HG03442 (cell line): ENCODE measurements around the gene PARG.
"Not testable (repeated sequence)": the region's sequence is repeated elsewhere in the genome, so short reads cannot be mapped to it uniquely, and the experiment has no call there.

Source experiments
- ATAC-seq: cut with Tn5 transposase; IDR thresholded peaks from one replicate; pipeline ENCODE4 v1.9.1; 2021; ENCODE audit warnings: mild to moderate bottlenecking, moderate library complexity; ENCODE audit not compliant: unreplicated experiment

Gene PARG

DNA sequence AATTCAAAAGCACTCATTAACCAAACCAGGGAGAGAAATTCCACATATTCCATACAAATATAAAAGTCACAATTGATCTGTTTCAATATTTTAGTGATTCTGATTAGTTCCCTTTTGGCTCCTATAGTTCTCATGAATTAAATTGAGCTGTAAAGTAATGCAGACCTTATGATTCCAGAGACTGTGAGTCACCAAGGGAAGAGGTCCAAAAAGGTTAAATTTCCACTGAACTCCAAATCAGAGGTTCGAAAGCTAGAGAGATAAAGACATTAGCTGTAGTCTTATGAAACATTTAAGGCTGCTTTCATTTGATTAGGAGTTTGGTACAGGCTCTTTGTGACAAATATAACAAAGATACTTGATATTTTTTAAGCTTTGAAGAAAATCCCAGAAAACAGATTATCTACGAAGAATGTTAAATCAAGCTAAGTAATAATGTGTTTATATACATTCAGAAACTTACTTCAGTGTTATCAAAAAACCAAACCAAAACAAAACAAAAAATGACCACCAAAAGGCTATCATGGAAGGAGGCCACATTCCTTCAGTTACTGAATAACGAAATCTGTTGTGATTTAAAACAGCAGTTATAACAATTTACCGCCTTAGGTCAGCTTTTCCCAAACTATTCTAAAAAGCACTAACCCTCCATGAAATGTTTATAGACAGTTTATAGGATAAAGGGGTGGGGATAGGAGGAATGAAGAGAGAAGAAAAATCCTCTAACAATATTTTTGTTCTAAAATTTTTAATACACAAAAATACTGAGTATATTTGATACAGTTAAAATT is 33.3 kb downstream of the PARG start:
- not testable (repeated sequence) for ATAC-seq

DNA sequence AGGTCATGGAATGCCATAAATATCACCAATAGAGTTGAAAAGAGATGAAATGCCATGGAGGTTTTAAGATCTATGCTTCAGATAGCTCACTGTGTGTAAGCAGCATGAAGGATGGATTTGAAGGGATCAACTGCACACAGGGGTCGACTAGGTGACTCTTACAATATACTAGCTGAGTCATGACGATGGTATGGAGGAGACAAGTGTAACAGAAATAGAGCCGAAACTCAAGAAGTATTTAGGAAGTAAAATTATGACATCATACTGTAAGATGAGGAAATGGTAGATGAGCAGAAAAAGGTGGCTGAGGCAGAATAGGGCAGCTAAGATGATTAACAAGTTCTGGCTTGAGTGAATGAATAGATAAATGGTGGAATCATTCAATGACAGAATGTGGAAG is 38.0 kb downstream of the PARG start:
- not testable (repeated sequence) for ATAC-seq

DNA sequence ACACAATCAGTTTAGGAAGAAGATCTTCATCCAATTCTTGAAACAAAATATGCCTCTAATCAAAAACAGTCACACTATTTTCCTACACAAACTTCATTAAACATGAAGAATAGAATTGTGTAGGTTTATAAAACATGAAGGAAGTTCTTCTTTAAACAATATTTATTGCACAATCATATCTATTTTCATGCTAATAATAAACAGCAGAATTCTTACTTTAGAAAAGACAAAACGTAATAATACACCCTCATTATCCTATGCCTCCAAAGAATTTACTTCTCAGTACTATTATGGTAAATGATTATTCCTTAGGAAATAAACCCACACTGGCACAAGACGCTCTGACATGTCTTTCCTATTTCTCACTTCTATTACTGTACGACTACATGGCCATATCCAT is 41.4 kb downstream of the PARG start:
- not testable (repeated sequence) for ATAC-seq

- ATAC-seq = not testable (repeated sequence)
These were observed 41.8 kb downstream of the PARG start for GRCh38 chr10:49899999-49900398.

- ATAC-seq = not testable (repeated sequence)
These were observed 51.8 kb downstream of the PARG start for GRCh38 chr10:49890025-49890424.

DNA sequence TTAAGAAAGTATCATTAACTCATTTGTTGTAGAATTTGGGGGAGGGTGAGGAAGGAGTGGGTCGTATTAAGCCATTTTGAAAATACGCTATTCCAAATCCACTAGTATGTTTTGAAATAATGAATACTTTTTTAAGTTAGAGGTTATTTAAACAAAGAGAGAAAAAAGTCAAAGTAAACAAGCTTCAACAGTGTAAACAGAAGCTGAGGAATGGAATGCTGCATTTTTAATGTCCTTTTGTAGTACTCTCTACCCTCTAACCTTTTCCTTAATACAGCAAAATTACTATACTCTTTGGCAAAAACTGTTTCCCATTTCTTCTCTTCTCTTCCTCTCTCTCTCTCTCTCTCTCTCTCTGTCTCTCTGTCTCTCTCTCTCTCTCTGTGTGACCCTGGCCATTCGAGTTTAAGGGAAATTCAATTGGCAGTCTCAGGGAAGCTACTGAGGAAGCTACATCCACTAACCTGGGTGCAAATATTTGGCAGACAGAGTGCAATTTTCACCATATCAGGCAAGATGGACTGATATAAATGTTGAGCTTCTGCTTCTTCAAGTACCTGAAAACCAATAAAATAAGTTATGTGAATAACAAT is 57.0 kb downstream of the PARG start:
- not testable (repeated sequence) for ATAC-seq

DNA sequence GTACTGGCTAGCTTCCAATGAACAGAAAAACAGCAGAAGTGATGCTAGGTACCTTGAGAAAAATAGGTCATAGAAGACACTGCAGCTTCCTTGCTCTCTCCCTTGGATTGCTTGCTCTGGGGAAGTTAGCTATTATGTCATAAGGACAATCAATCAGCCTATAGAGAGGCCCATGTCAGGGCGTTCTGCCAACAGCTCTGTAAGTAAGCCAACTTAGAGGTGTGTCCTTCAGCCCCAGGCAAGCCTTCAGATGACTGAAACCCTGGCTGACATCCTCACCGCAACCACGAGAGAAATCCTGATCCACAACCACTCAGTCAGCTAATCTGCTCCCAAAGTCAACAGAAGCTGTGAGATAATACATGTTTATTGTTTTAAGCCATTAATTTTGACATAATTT is 58.0 kb downstream of the PARG start:
- not testable (repeated sequence) for ATAC-seq

GRCh38 chr10:49882327-49882726 is 59.5 kb downstream of the PARG start:
- not testable (repeated sequence) for ATAC-seq

DNA sequence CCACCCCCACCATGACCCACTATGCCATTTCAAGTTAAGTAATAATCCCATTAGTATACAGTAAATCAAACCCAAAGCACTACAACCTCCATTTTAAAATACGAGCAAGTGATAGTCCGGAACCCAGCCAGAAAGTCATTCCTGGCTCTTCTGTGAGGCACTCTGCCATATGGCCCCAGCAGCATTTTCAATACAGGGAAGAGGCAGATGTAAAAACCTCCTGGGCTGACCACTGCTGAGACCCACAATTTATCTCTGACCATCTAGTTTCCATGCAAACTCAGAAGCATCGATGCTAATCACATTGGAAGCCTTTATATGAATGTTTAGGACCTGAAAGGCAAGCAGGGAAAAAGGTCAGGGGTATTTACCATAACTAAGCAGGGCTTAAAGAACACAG is 69.1 kb downstream of the PARG start:
- not testable (repeated sequence) for ATAC-seq

- ATAC-seq = not testable (repeated sequence)
These were observed 70.4 kb downstream of the PARG start for GRCh38 chr10:49871462-49871861.

- not testable (repeated sequence) for ATAC-seq
These were observed 81.9 kb downstream of the PARG start for GRCh38 chr10:49859933-49860332.

DNA sequence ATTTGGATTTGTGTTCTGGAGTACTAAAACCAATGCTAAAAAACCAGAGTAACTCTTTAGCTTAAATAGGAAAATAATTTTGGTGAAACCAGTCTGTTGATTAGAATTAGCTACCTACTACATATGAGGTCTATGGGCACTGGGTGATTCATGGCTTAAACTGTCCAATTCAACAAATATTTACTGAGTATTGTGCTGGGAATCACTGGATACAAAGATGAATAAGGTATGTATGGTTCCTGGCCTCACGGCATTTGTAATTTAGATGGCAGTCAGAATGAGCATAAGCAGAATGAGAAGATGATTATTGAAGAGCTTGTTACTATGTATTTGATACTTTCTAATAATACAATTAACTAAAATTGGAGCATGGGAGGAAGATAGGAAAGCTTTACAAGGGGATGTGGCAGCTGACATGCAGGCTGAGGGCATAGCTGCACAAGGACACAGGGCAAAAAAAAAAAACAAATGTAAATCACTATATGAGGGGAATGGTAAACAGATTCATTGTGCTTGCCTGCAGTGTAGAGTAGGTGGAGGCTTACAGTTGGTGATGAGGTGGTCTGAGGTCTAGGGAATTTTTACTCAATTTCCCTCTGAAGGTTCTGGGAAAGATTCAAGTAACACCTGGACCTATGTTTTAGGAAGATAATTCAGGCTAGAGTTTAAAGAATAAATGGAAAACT is 83.0 kb downstream of the PARG start:
- not testable (repeated sequence) for ATAC-seq

- not testable (repeated sequence) for ATAC-seq
These were observed 92.3 kb downstream of the PARG start for GRCh38 chr10:49849520-49849919.

- no peak for ATAC-seq
These were observed 96.8 kb downstream of the PARG start for GRCh38 chr10:49844775-49845595.

DNA sequence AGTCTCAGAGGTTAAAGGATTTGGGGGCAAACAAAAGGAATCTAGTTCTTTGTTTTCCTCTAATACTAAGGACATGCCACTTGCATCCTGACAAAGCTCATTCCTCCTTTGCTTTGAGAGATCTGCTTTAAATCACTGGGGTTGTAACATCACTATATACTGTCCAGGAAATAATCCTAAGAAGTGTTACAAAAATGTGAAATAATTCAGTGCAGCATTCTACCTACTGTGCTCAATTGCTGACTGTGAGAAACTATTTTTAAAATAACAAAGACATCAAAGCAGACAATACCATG is 99.5 kb downstream of the PARG start:
- not testable (repeated sequence) for ATAC-seq

GRCh38 chr10:49841615-49842332 is 100.1 kb downstream of the PARG start:
- ATAC-seq = no peak

DNA sequence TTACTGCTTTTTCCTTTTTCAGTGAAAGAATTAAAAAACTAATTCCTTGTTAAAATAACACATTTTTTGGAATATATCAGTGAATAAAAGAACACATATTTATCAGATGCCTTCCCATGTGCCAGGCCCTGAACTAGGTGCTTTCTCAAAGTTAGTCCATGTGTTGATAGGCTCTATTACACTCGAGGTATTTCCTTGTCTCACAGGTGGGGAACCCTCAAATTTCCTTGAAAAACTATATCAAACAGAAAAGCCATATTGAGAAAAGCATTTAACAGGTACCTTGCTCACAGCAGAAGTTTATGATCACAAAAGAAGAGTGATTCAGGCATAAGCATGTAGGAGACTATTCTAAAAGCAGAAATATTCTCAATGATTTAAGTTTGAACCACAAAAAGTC is 104.1 kb downstream of the PARG start:
- no peak for ATAC-seq

GRCh38 chr10:49837051-49837478 is 104.8 kb downstream of the PARG start:
- no peak for ATAC-seq

DNA sequence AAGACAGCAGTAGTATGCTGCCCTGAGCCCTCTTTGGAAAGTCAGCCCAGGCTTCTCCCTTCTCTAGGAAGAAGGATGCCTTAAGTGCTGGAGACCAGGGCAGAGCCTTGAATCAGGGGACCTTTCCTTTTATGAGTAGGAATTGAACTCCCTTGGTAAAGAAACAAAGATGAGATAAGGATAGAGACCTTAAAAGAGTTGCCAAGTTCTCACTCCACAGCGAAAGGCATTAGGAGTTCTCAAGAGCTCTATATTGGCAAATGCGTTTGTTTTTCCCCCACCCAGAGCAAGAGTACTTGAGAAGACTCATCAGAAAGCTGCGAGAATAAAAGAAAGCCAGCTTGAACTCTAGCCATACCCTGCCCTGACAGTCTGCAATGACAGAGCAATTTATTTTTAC is 106.9 kb downstream of the PARG start:
- ATAC-seq = no peak

DNA sequence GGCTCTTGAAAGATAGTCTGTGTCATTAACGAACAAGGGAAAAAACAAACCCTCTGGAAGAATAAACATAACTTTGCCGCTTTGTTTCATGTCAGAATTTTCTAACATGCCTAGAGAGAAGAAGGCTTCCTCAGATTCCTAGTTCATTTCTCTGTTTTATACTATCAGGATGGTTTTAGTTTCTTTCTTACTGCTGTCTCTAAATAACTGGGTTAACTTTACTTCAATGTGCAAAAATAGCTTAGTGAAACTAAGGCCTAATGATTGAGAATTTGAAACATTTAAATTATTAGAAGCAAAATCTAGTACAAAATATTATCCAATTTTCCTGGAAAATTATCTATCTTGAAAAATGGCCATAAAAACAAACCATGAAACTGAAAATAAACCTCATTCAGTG is 107.6 kb downstream of the PARG start:
- ATAC-seq = peak; percentile 43
